ENCODE results near the gene CYB5R2. TPM values are rescaled to one million over a fixed set of nuclear protein-coding genes. Genes with fewer than 3 reads are reported as not detected.

CYB5R2 gene
- total RNA-seq, 1 donor from 2014 or later = 2.6 TPM

GRCh38 chr11:7643314-7643713 is 30.0 kb downstream of the CYB5R2 start:
- no peaks in the 10 kb centered on the region for H3K9me3 ChIP-seq (ENCODE audit: control insufficient read depth in 3 of 3, low read length in 3 of 3)
- H3K27ac ChIP-seq (ENCODE audit: low read depth, low read length) = no peak overlapping the region
- H3K4me3 ChIP-seq (ENCODE audit: low read length in 3 of 3) = no peak overlapping the region
- peaks cover 0 to 6% (median 0%) of the 10 kb centered on the region in 3 donors for H3K4me1 ChIP-seq (ENCODE audit: control insufficient read depth in 3 of 3, insufficient read depth in 3 of 3, low read length in 3 of 3)
- no peak overlapping the region for H3K9ac ChIP-seq (ENCODE audit: low read depth in 1 of 3, low read length in 3 of 3)
- peaks cover 38 to 58% (median 51%) of the 10 kb centered on the region in 3 donors for H3K36me3 ChIP-seq (ENCODE audit: control insufficient read depth in 3 of 3, insufficient read depth in 3 of 3, low read length in 3 of 3)
- no peaks in the 10 kb centered on the region for H3K27me3 ChIP-seq (ENCODE audit: control insufficient read depth in 3 of 3, insufficient read depth in 3 of 3, low read length in 3 of 3)

- Histone ChIP-seq H3K9ac (ENCODE audit: low read depth in 1 of 3, low read length in 3 of 3) (no peak overlapping the region), H3K4me3 (ENCODE audit: low read length in 3 of 3) (no peak overlapping the region), H3K9me3 (ENCODE audit: control insufficient read depth in 3 of 3, low read length in 3 of 3) (no peaks in the 10 kb centered on the region), H3K27me3 (ENCODE audit: control insufficient read depth in 3 of 3, insufficient read depth in 3 of 3, low read length in 3 of 3) (no peaks in the 10 kb centered on the region), H3K4me1 (ENCODE audit: control insufficient read depth in 3 of 3, insufficient read depth in 3 of 3, low read length in 3 of 3) (peaks cover 0 to 6% (median 2%) of the 10 kb centered on the region in 3 donors), H3K36me3 (ENCODE audit: control insufficient read depth in 3 of 3, insufficient read depth in 3 of 3, low read length in 3 of 3) (peaks cover 42 to 57% (median 51%) of the 10 kb centered on the region in 3 donors), H3K27ac (ENCODE audit: low read depth, low read length) (no peak overlapping the region)
Observed at GRCh38 chr11:7642747-7643146, 30.6 kb downstream of the CYB5R2 start.

GRCh38 chr11:7640816-7641215 is 32.5 kb downstream of the CYB5R2 start:
- H3K4me3 ChIP-seq (ENCODE audit: low read length in 3 of 3) = no peak overlapping the region
- no peak overlapping the region for H3K9ac ChIP-seq (ENCODE audit: low read depth in 1 of 3, low read length in 3 of 3)
- H3K9me3 ChIP-seq (ENCODE audit: control insufficient read depth in 3 of 3, low read length in 3 of 3) = no peaks in the 10 kb centered on the region
- no peak overlapping the region for H3K27ac ChIP-seq (ENCODE audit: low read depth, low read length)
- peaks cover 0 to 8% (median 6%) of the 10 kb centered on the region in 3 donors for H3K4me1 ChIP-seq (ENCODE audit: control insufficient read depth in 3 of 3, insufficient read depth in 3 of 3, low read length in 3 of 3)
- H3K36me3 ChIP-seq (ENCODE audit: control insufficient read depth in 3 of 3, insufficient read depth in 3 of 3, low read length in 3 of 3) = peaks cover 55 to 69% (median 67%) of the 10 kb centered on the region in 3 donors
- no peaks in the 10 kb centered on the region for H3K27me3 ChIP-seq (ENCODE audit: control insufficient read depth in 3 of 3, insufficient read depth in 3 of 3, low read length in 3 of 3)

- Histone ChIP-seq H3K27me3 (ENCODE audit: control insufficient read depth in 3 of 3, insufficient read depth in 3 of 3, low read length in 3 of 3) (no peaks in the 10 kb centered on the region), H3K4me3 (ENCODE audit: low read length in 3 of 3) (no peak overlapping the region), H3K36me3 (ENCODE audit: control insufficient read depth in 3 of 3, insufficient read depth in 3 of 3, low read length in 3 of 3) (peaks cover 56 to 74% (median 72%) of the 10 kb centered on the region in 3 donors), H3K4me1 (ENCODE audit: control insufficient read depth in 3 of 3, insufficient read depth in 3 of 3, low read length in 3 of 3) (peaks cover 0 to 11% (median 6%) of the 10 kb centered on the region in 3 donors), H3K9me3 (ENCODE audit: control insufficient read depth in 3 of 3, low read length in 3 of 3) (no peaks in the 10 kb centered on the region), H3K27ac (ENCODE audit: low read depth, low read length) (no peak overlapping the region), H3K9ac (ENCODE audit: low read depth in 1 of 3, low read length in 3 of 3) (no peak overlapping the region)
Observed at GRCh38 chr11:7639643-7640025, 33.7 kb downstream of the CYB5R2 start.

GRCh38 chr11:7638710-7639642 is 34.3 kb downstream of the CYB5R2 start:
- H3K4me1 ChIP-seq (ENCODE audit: control insufficient read depth in 3 of 3, insufficient read depth in 3 of 3, low read length in 3 of 3) = peaks cover 0 to 11% (median 6%) of the 10 kb centered on the region in 3 donors
- no peaks in the 10 kb centered on the region for H3K27me3 ChIP-seq (ENCODE audit: control insufficient read depth in 3 of 3, insufficient read depth in 3 of 3, low read length in 3 of 3)
- no peaks in the 10 kb centered on the region for H3K9me3 ChIP-seq (ENCODE audit: control insufficient read depth in 3 of 3, low read length in 3 of 3)
- peak overlapping the region; percentile 73 for H3K27ac ChIP-seq (ENCODE audit: low read depth, low read length)
- H3K4me3 ChIP-seq (ENCODE audit: low read length in 3 of 3) = no peak overlapping the region
- peaks cover 62 to 81% (median 74%) of the 10 kb centered on the region in 3 donors for H3K36me3 ChIP-seq (ENCODE audit: control insufficient read depth in 3 of 3, insufficient read depth in 3 of 3, low read length in 3 of 3)
- no peak overlapping the region for H3K9ac ChIP-seq (ENCODE audit: low read depth in 1 of 3, low read length in 3 of 3)

GRCh38 chr11:7637447-7638157 is 35.7 kb downstream of the CYB5R2 start:
- Histone ChIP-seq H3K27me3 (ENCODE audit: control insufficient read depth in 3 of 3, insufficient read depth in 3 of 3, low read length in 3 of 3) (no peaks in the 10 kb centered on the region), H3K27ac (ENCODE audit: low read depth, low read length) (peak overlapping the region; percentile 73), H3K9me3 (ENCODE audit: control insufficient read depth in 3 of 3, low read length in 3 of 3) (no peaks in the 10 kb centered on the region), H3K36me3 (ENCODE audit: control insufficient read depth in 3 of 3, insufficient read depth in 3 of 3, low read length in 3 of 3) (peaks cover 73 to 87% (median 82%) of the 10 kb centered on the region in 3 donors), H3K4me3 (ENCODE audit: low read length in 3 of 3) (no peak overlapping the region), H3K4me1 (ENCODE audit: control insufficient read depth in 3 of 3, insufficient read depth in 3 of 3, low read length in 3 of 3) (peaks cover 0 to 11% (median 6%) of the 10 kb centered on the region in 3 donors), H3K9ac (ENCODE audit: low read depth in 1 of 3, low read length in 3 of 3) (no peak overlapping the region)

- Histone ChIP-seq H3K36me3 (ENCODE audit: control insufficient read depth in 3 of 3, insufficient read depth in 3 of 3, low read length in 3 of 3) (peaks cover 76 to 87% (median 82%) of the 10 kb centered on the region in 3 donors), H3K4me3 (ENCODE audit: low read length in 3 of 3) (no peak overlapping the region), H3K4me1 (ENCODE audit: control insufficient read depth in 3 of 3, insufficient read depth in 3 of 3, low read length in 3 of 3) (peaks cover 0 to 11% (median 6%) of the 10 kb centered on the region in 3 donors), H3K27me3 (ENCODE audit: control insufficient read depth in 3 of 3, insufficient read depth in 3 of 3, low read length in 3 of 3) (no peaks in the 10 kb centered on the region), H3K9me3 (ENCODE audit: control insufficient read depth in 3 of 3, low read length in 3 of 3) (no peaks in the 10 kb centered on the region), H3K27ac (ENCODE audit: low read depth, low read length) (no peak overlapping the region), H3K9ac (ENCODE audit: low read depth in 1 of 3, low read length in 3 of 3) (no peak overlapping the region)
Observed at GRCh38 chr11:7636350-7636749, 37.0 kb downstream of the CYB5R2 start.

GRCh38 chr11:7635708-7636107 is 37.6 kb downstream of the CYB5R2 start:
- Histone ChIP-seq H3K27ac (ENCODE audit: low read depth, low read length) (no peak overlapping the region), H3K4me1 (ENCODE audit: control insufficient read depth in 3 of 3, insufficient read depth in 3 of 3, low read length in 3 of 3) (peaks cover 0 to 11% (median 6%) of the 10 kb centered on the region in 3 donors), H3K9me3 (ENCODE audit: control insufficient read depth in 3 of 3, low read length in 3 of 3) (no peaks in the 10 kb centered on the region), H3K4me3 (ENCODE audit: low read length in 3 of 3) (no peak overlapping the region), H3K36me3 (ENCODE audit: control insufficient read depth in 3 of 3, insufficient read depth in 3 of 3, low read length in 3 of 3) (peaks cover 78 to 87% (median 82%) of the 10 kb centered on the region in 3 donors), H3K9ac (ENCODE audit: low read depth in 1 of 3, low read length in 3 of 3) (no peak overlapping the region), H3K27me3 (ENCODE audit: control insufficient read depth in 3 of 3, insufficient read depth in 3 of 3, low read length in 3 of 3) (no peaks in the 10 kb centered on the region)

- H3K9me3 ChIP-seq (ENCODE audit: control insufficient read depth in 3 of 3, low read length in 3 of 3) = no peaks in the 10 kb centered on the region
- H3K4me1 ChIP-seq (ENCODE audit: control insufficient read depth in 3 of 3, insufficient read depth in 3 of 3, low read length in 3 of 3) = peaks cover 1 to 12% (median 6%) of the 10 kb centered on the region in 3 donors
- H3K27me3 ChIP-seq (ENCODE audit: control insufficient read depth in 3 of 3, insufficient read depth in 3 of 3, low read length in 3 of 3) = no peaks in the 10 kb centered on the region
- H3K27ac ChIP-seq (ENCODE audit: low read depth, low read length) = no peak overlapping the region
- H3K36me3 ChIP-seq (ENCODE audit: control insufficient read depth in 3 of 3, insufficient read depth in 3 of 3, low read length in 3 of 3) = peaks cover 76 to 85% (median 80%) of the 10 kb centered on the region in 3 donors
- H3K9ac ChIP-seq (ENCODE audit: low read depth in 1 of 3, low read length in 3 of 3) = no peak overlapping the region
- no peak overlapping the region for H3K4me3 ChIP-seq (ENCODE audit: low read length in 3 of 3)
Observed at GRCh38 chr11:7635137-7635536, 38.2 kb downstream of the CYB5R2 start.
